Liver (tissue), 2 donors: ENCODE data around the gene DHFR.

Experiments
- CTCF ChIP-seq: fragments of 150-350 bp; IDR thresholded peaks from 2 replicates; pipeline ENCODE4 v1.5.1; 2017; ENCODE audit warnings: improper control_type of control experiment, low read depth, low read length; ENCODE audit not compliant: missing input control
- REST ChIP-seq: IDR thresholded peaks from 2 replicates; pipeline ENCODE4 v1.6.1; 2016; ENCODE audit warnings: antibody characterized with exemption, mild to moderate bottlenecking
- donor health status: healthy.

DNA sequence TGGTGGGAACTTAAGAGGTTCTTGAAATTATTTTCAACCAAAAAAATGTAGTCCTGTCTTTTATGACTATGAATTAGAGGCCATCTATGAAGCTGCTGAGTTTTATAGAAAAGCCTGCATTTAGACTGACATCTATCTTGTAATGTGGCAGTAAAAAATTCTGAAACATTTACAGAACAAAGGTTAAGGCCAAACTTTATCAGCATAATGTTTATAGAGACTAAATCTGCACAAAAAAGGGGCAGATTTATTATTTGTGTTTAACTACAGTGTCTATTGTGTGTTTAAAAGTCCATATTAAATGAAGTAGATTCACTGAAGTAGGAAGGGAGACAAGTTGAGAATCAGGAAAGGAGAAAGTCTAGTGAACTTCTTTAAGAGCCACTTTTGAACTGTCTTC is 47.4 kb downstream of the DHFR start:
- TF ChIP-seq REST, result no peak
- TF ChIP-seq CTCF, result no peak
